ENCODE results near the gene CDCA5.

Gene CDCA5

DNA sequence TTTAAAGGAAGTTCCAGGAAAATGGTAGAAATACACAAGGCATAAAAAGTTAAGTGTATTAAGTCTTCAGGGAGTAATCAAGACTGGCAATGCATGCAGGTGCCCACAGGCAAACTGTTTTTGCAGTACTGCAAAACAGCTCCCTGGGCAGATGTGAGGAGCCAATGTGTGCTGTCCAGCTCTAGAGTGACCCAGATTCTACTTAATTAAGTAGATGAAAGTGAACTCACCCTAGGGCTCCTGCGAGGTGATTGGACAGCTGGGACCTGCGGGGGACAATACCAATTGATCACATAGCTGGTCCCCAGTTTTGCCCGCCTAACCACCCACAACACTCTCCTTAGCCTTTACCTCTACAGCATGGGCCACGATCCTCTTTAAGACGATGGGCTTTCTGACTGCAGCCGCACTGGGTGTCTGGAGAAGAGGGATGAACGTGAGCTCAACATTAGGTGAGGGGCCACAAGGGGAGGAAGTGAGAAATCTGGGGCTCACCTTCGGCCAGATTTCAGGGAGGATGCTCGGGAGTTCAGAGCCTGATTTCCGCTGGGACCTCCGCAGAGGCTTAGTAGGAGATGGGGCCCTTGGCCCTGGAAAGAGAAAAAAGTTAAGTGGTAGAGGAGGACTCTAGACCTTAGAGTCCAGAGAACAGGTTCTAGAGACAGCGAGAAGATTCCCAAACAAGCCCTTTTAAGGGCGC lies 556 bp downstream of the CDCA5 start:
- Histone ChIP-seq H3K27ac (peak overlapping the region; percentile 97), H3K4me3 (ENCODE audit: low read depth, low read length) (peak overlapping the region; percentile 90), H3K27me3 (ENCODE audit: insufficient read depth, low read depth, severe bottlenecking) (no peaks in the 10 kb centered on the region), H3K9me3 (ENCODE audit: severe bottlenecking) (no peaks in the 10 kb centered on the region), H3K36me3 (peaks cover 58% of the 10 kb centered on the region)
- DNase-seq, result no peak
- TF ChIP-seq, protein P1, sequence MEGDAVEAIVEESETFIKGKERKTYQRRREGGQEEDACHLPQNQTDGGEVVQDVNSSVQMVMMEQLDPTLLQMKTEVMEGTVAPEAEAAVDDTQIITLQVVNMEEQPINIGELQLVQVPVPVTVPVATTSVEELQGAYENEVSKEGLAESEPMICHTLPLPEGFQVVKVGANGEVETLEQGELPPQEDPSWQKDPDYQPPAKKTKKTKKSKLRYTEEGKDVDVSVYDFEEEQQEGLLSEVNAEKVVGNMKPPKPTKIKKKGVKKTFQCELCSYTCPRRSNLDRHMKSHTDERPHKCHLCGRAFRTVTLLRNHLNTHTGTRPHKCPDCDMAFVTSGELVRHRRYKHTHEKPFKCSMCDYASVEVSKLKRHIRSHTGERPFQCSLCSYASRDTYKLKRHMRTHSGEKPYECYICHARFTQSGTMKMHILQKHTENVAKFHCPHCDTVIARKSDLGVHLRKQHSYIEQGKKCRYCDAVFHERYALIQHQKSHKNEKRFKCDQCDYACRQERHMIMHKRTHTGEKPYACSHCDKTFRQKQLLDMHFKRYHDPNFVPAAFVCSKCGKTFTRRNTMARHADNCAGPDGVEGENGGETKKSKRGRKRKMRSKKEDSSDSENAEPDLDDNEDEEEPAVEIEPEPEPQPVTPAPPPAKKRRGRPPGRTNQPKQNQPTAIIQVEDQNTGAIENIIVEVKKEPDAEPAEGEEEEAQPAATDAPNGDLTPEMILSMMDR (IDR thresholded peaks at IDR 0.05; ENCODE audit: low read depth, low read length), result no peak

DNA sequence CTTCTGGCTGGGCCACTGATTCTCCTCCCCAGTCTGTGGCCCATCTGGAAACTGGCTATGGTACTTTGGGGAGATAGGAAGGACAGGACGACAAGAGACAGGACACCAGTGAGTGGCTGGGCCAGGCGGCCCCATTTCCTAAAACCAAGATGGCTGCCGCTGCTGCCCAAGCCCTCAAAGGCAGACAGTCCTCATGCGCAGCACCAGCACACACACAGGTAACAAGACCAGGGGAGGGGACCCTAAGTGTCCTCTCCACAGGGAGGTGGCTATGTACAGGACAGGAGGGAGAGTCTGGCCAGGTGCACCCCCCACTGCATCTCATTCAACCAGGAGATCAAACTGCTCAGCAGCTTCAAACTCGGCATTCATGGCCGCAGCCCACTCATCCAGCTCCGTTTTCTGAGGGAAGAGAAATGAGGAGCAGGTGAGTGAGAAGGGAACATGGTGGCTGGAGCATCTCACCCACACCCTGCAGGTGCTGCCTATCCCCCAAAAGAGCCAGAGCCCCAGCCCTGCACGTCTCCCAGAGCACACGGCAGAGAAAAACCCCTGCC lies 5.0 kb downstream of the CDCA5 start:
- peaks cover 57% of the 10 kb centered on the region for H3K36me3 ChIP-seq
- TF ChIP-seq, protein P1 (IDR thresholded peaks at IDR 0.05; ENCODE audit: low read depth, low read length), result no peak
- no peak for DNase-seq
- H3K27me3 ChIP-seq (ENCODE audit: insufficient read depth, low read depth, severe bottlenecking), result no peaks in the 10 kb centered on the region
- peak overlapping the region; percentile 59 for H3K27ac ChIP-seq
- no peaks in the 10 kb centered on the region for H3K9me3 ChIP-seq (ENCODE audit: severe bottlenecking)
- no peak overlapping the region for H3K4me3 ChIP-seq (ENCODE audit: low read depth, low read length)

DNA sequence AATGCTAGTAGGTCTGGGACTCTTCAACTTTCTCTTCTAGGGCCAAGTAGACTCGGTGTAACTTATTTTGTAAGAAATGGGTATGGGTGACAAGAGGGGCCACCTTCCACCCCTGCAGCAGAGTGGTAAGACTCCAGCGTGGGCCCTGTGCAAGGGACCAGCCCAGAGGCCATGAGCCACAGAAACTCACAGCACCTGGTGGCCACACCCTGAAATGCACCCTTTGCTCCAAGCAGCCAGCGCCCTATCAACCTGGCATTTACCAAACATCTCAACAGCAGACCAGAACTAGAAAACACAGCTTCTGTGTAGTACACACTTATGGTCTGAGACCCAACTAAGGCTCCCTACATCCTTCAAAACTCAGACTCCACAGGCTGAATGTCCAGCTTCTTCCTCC lies 5.7 kb downstream of the CDCA5 start:
- Histone ChIP-seq H3K9me3 (ENCODE audit: severe bottlenecking) (no peaks in the 10 kb centered on the region), H3K4me3 (ENCODE audit: low read depth, low read length) (peak overlapping the region; percentile 12; the same call in 1 of the 2 replicates), H3K36me3 (peaks cover 51% of the 10 kb centered on the region), H3K27me3 (ENCODE audit: insufficient read depth, low read depth, severe bottlenecking) (no peaks in the 10 kb centered on the region), H3K27ac (peak overlapping the region; percentile 59)
- TF ChIP-seq, protein P1 (IDR thresholded peaks at IDR 0.05; ENCODE audit: low read depth, low read length), result peak; percentile 90
- peak; percentile 81 for DNase-seq

DNA sequence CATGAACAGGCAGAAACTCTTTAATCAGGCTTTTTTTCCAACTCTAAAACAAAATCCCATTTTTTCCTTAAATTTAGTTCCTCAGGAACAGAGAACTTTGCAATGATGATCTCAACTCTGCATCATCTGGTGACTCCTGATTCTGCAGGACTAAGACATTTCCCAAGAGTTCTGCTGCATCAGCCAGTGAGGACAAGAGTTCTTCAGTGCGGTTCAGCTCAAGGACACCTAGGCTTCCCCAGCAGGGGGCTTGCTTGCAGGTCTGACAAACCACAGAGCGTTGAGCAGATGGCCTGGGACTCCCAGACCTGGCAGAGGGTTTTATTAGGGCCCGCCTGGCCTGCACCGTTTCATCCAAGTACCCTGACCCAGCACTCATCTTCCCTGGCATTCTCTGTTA lies 6.4 kb downstream of the CDCA5 start:
- no peaks in the 10 kb centered on the region for H3K27me3 ChIP-seq (ENCODE audit: insufficient read depth, low read depth, severe bottlenecking)
- TF ChIP-seq, protein P1 (IDR thresholded peaks at IDR 0.05; ENCODE audit: low read depth, low read length), result peak; percentile 71
- DNase-seq, result peak; percentile 94
- H3K27ac ChIP-seq, result peak overlapping the region; percentile 59
- H3K4me3 ChIP-seq (ENCODE audit: low read depth, low read length), result no peak overlapping the region
- peaks cover 45% of the 10 kb centered on the region for H3K36me3 ChIP-seq
- H3K9me3 ChIP-seq (ENCODE audit: severe bottlenecking), result no peaks in the 10 kb centered on the region

DNA sequence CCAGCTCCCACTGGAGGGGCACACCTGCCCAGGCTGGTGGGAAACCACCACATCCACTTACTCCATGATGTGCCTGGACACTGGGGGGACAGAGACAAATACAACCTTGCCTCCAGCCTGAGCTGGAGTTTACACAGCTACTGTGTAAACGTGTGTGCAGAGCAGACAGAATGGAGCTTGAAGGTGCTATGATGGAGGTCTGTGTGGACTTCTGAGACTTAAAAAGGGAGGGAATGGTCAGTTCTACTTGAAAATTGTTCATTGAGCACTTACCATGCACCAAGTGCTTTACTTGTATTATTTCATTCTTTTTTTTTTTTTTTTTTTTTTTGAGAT lies 11.2 kb downstream of the CDCA5 start:
- no peak for DNase-seq
- no peaks in the 10 kb centered on the region for H3K27me3 ChIP-seq (ENCODE audit: insufficient read depth, low read depth, severe bottlenecking)
- H3K36me3 ChIP-seq, result peaks cover 15% of the 10 kb centered on the region
- no peaks in the 10 kb centered on the region for H3K9me3 ChIP-seq (ENCODE audit: severe bottlenecking)
- TF ChIP-seq, protein P1 (IDR thresholded peaks at IDR 0.05; ENCODE audit: low read depth, low read length), result no peak
- no peak overlapping the region for H3K4me3 ChIP-seq (ENCODE audit: low read depth, low read length)
- no peak overlapping the region for H3K27ac ChIP-seq

All from WERI-Rb-1 (cell line).